Esophagus squamous epithelium (tissue), 5 donors: ENCODE measurements around the gene CRTAC1. TPM values are rescaled to one million over a fixed set of nuclear protein-coding genes. Genes with fewer than 3 reads are reported as not detected.

Experiments
- DNase-seq: peaks from one replicate; lab custom pipeline; 2025; lab: John Stamatoyannopoulos, UW
- H3K27ac ChIP-seq, 4 donors: fragments of 200-600 bp; sonication (generic); one replicate each; pipeline ENCODE4 v1.5.1; 2016 to 2019; ENCODE audit warnings: mild to moderate bottlenecking in 1 of 4
- H3K27me3 ChIP-seq, 4 donors: fragments of 200-600 bp; sonication (generic); 1 replicate in 3 of 4; 2 replicates in 1 of 4; pipeline versions ENCODE4 v1.5.1 to v1.6.0; 2017 to 2021; ENCODE audit warnings: antibody characterized with exemption in 1 of 4
- H3K36me3 ChIP-seq, 3 donors: fragments of 200-600 bp; sonication (generic); one replicate each; pipeline ENCODE4 v1.5.1; 2016 to 2019
- H3K4me1 ChIP-seq, 3 donors: fragments of 200-600 bp; sonication (generic); one replicate each; pipeline ENCODE4 v1.5.1; 2017 to 2019
- H3K4me3 ChIP-seq, 4 donors: fragments of 200-600 bp; sonication (generic); 1 replicate in 3 of 4; 2 replicates in 1 of 4; pipeline ENCODE4 v1.5.1; 2016 to 2019; ENCODE audit warnings: mild to moderate bottlenecking in 2 of 4, moderate library complexity in 1 of 4
- H3K9me3 ChIP-seq, 3 donors: fragments of 200-600 bp; sonication (generic); one replicate each; pipeline ENCODE4 v1.5.1; 2016 to 2019
- CTCF ChIP-seq, 6 experiments: fragments of 450-650 bp in 4 of 6; fragments of 200-600 bp in 2 of 6; sonication (generic) in 2 of 6; IDR thresholded peaks; one replicate each; pipeline ENCODE4 v1.5.1; 2016 to 2019; ENCODE audit warnings: antibody characterized with exemption in 6 of 6, mild to moderate bottlenecking in 4 of 6, moderate library complexity in 4 of 6
- POLR2A ChIP-seq, 4 donors: fragments of 450-650 bp; IDR thresholded peaks; one replicate each; pipeline ENCODE4 v1.6.1; 2017; ENCODE audit warnings: antibody characterized with exemption in 4 of 4, mild to moderate bottlenecking in 4 of 4, moderate library complexity in 3 of 4
- WGBS, 2 donors: methylation state at CpG; one replicate each; pipeline ENCODE4 v1.1.5; 2018; 5-methylcytosine and 5-hydroxymethylcytosine counted together
- intact Hi-C: fragments of 100-400 bp; cut with DNase I; formaldehyde crosslinking; loops from one replicate; pipeline ENCODE4 v1.15.0; 2022
- total RNA-seq, 4 donors: library from RNA; depleted of rRNA; stranded (reverse); fragments of >200 nt; gene quantifications; one replicate each; pipeline ENCODE4 v1.1.0, GENCODE V29; 2016
- donor health status: DM: yes; HTN: yes; CAD: no.

The CRTAC1 gene
- total RNA-seq, 4 donors from 2014 or later: 0.22 to 10.7 (median 2.5) TPM

DNA sequence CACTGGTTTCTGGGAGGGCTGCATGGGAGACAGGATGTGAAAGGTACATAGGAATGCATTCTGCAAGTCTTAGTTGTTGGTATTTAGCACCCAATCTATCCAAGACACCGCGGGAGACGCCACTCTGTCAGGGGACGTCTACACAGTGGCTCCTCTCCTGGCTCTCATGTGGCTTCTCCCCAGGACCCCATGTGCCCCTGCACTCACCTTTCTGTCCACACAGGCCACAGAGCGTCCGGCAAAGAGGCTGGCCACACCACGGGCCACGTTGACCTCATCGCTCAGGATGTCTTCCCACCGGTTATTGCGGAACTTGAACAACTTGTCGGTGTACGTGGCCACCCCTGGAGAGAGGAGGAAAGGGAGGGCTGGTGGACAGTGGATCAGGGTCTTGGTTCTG is 107.4 kb downstream of the CRTAC1 start:
- 95 to 96% methylated on average over 5 to 13 of the region's 13 CpGs for WGBS, 2 donors
- intact Hi-C loops: no loop called here
- no peak overlapping the region for H3K27ac ChIP-seq

DNA sequence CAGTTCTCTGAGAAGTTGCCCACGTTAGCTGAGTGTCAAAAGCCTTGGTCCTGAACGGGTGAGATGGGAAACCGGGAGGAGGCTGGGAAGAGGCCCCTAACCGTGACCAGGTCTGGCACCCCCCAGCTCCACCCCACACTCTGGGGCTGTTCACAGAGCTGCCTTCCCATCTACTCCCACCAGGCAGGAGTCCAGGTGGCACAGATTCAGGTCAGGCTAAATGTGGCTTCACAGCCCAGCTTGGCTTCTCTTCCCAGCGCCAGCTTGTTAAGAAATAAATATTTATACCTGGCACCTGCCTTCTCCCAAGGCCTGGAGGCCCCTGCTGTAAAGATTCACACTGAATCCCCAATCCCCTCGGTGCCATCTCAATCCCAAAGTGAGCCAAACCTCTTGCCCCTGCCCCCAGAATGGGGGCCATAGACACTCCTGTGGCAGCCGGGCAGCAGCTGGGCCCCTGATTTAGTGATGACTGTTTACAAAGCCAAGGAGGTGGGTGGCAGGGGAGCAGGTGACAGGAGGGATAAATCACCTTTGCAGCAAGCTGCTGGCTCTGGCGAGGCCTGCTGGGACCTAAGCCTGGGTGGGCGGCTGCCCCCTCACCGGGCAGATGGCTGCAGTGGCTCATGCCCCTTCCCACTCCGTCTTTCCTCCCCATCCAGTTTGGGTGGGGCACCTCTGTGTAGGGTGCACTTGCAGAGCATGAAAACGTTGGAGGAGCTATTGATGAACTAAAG is 108.2 kb downstream of the CRTAC1 start:
- no peak for DNase-seq
- 30 to 59% methylated on average over 4 to 10 of the region's 12 CpGs for WGBS, 2 donors
- H3K4me1 ChIP-seq: peaks cover 0 to 23% (median 5%) of the 10 kb centered on the region in 3 donors
- H3K9me3 ChIP-seq: no peaks in the 10 kb centered on the region
- intact Hi-C loops: no loop called here
- H3K4me3 ChIP-seq: no peak overlapping the region
- peaks cover 0 to 79% (median 0%) of the 10 kb centered on the region in 4 donors for H3K27me3 ChIP-seq
- no peak overlapping the region for H3K27ac ChIP-seq
- H3K36me3 ChIP-seq: no peaks in the 10 kb centered on the region
- TF ChIP-seq CTCF (IDR thresholded peaks at IDR 0.05): no peak
- no peak for TF ChIP-seq POLR2A (IDR thresholded peaks at IDR 0.05)

More for the DNA sequence above, 107.4 kb downstream of the CRTAC1 start:
- no peaks in the 10 kb centered on the region for H3K9me3 ChIP-seq
- H3K4me1 ChIP-seq: peaks cover 0 to 17% (median 0%) of the 10 kb centered on the region in 3 donors
- no peak for DNase-seq
- no peak for TF ChIP-seq POLR2A (IDR thresholded peaks at IDR 0.05)
- no peak for TF ChIP-seq CTCF (IDR thresholded peaks at IDR 0.05)
- H3K36me3 ChIP-seq: no peaks in the 10 kb centered on the region
- H3K4me3 ChIP-seq: no peak overlapping the region
- peaks cover 0 to 84% (median 0%) of the 10 kb centered on the region in 4 donors for H3K27me3 ChIP-seq

DNA sequence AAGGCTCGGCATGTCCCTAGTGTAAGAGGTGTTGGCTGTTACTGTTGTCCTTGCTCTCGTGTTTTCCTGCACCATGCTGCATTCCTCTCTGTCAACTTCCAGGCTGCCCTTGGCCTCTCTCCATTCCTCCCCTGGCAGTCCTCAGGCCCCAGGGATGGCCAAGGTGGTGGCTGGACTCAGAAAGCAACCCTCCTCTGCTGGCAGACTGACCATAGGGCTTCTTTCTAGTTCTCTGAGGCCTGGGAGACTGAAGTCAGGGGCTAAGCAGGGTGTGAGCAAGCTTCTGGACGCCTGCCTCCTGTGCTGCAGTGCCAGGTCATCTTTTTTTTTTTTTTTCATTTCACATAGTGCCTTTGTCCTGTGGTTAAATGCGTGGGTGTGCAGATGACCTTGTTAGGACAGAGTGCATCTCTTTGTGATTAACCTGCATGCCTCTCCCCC is 108.8 kb downstream of the CRTAC1 start:
- no peaks in the 10 kb centered on the region for H3K9me3 ChIP-seq
- H3K4me3 ChIP-seq: no peak overlapping the region
- no peaks in the 10 kb centered on the region for H3K36me3 ChIP-seq
- no peak for DNase-seq
- 12 to 27% methylated on average over 4 of the region's 4 CpGs for WGBS, 2 donors
- H3K27ac ChIP-seq: peak overlapping the region in 1 of 4 donors; percentile 41
- H3K4me1 ChIP-seq: peaks cover 0 to 29% (median 7%) of the 10 kb centered on the region in 3 donors
- peaks cover 0 to 76% (median 0%) of the 10 kb centered on the region in 4 donors for H3K27me3 ChIP-seq
- intact Hi-C loops: no loop called here
- TF ChIP-seq POLR2A (IDR thresholded peaks at IDR 0.05): no peak
- TF ChIP-seq CTCF (IDR thresholded peaks at IDR 0.05): no peak

GRCh38 chr10:97920865-97921264 is 109.6 kb downstream of the CRTAC1 start:
- TF ChIP-seq POLR2A (IDR thresholded peaks at IDR 0.05): no peak
- TF ChIP-seq CTCF (IDR thresholded peaks at IDR 0.05): no peak
- intact Hi-C loops: no loop called here
- Histone ChIP-seq H3K36me3 (no peaks in the 10 kb centered on the region), H3K27me3 (peaks cover 0 to 69% (median 0%) of the 10 kb centered on the region in 4 donors), H3K27ac (peak overlapping the region in 1 of 4 donors; percentile 41), H3K9me3 (no peaks in the 10 kb centered on the region), H3K4me1 (peaks cover 7 to 36% (median 11%) of the 10 kb centered on the region in 3 donors), H3K4me3 (no peak overlapping the region)
- 49 to 51% methylated on average over 4 of the region's 4 CpGs for WGBS, 2 donors
- DNase-seq: no peak

DNA sequence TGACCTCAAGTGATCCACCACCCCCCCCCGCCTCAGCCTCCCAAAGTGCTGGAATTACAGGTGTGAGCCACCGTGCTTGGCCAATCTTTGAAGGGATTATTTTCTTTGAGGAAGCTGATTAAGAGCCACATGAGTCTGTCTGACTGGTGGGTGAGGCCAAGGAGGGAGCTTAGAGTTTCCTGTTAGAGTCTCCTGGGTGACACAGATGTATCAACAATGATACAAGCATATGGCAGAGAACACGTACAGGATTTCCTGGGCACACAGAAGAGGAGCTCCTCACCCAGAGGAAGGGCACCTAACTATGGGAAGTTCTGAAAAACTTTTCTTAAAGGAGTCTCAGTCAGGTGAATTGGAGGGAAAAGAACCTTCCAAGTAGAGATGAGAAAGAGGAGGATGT is 111.4 kb downstream of the CRTAC1 start:
- H3K27me3 ChIP-seq: peaks cover 0 to 64% (median 0%) of the 10 kb centered on the region in 4 donors
- no peaks in the 10 kb centered on the region for H3K36me3 ChIP-seq
- DNase-seq: no peak
- intact Hi-C loops: no loop called here
- H3K4me3 ChIP-seq: no peak overlapping the region
- peaks cover 19 to 52% (median 24%) of the 10 kb centered on the region in 3 donors for H3K4me1 ChIP-seq
- H3K9me3 ChIP-seq: no peaks in the 10 kb centered on the region
- 27 to 34% methylated on average over 2 of the region's 3 CpGs for WGBS, 2 donors
- TF ChIP-seq POLR2A (IDR thresholded peaks at IDR 0.05) (no peak), CTCF (IDR thresholded peaks at IDR 0.05) (no peak)
- H3K27ac ChIP-seq: peak overlapping the region in 1 of 4 donors; percentile 41
